Neutrophil (primary cell): ENCODE measurements around the gene LYZL1.

Source experiments
- H3K27ac ChIP-seq: fragments of 200-600 bp; sonication (generic); 2 replicates; pipeline ENCODE4 v1.5.1; 2016; ENCODE audit warnings: mild to moderate bottlenecking, moderate library complexity
- H3K27me3 ChIP-seq: fragments of 200-600 bp; sonication (generic); 2 replicates; pipeline ENCODE4 v1.6.0; 2016; ENCODE audit warnings: mild to moderate bottlenecking
- H3K36me3 ChIP-seq: fragments of 200-600 bp; sonication (generic); 2 replicates; pipeline ENCODE4 v1.5.1; 2017
- H3K4me1 ChIP-seq, 2 experiments: fragments of 200-600 bp in 1 of 2; sonication (generic) in 1 of 2; 1 replicate in 1 of 2; 2 replicates in 1 of 2; pipeline versions ENCODE4 v1.5.1 to v1.6.1; 2013 to 2016; ENCODE audit warnings: low read depth in 1 of 2, low read length in 1 of 2, mild to moderate bottlenecking in 1 of 2, moderate library complexity in 1 of 2; ENCODE audit not compliant: control insufficient read depth in 1 of 2, insufficient read depth in 1 of 2
- H3K4me3 ChIP-seq, 2 experiments: fragments of 200-600 bp in 1 of 2; sonication (generic) in 1 of 2; 1 replicate in 1 of 2; 2 replicates in 1 of 2; pipeline ENCODE4 v1.5.1; 2013 to 2016; ENCODE audit warnings: low read depth in 1 of 2, low read length in 1 of 2, mild to moderate bottlenecking in 1 of 2, moderate library complexity in 1 of 2
- H3K9me3 ChIP-seq: fragments of 200-600 bp; sonication (generic); 2 replicates; pipeline ENCODE4 v1.5.1; 2016
- CTCF ChIP-seq: fragments of 200-600 bp; sonication (generic); IDR thresholded peaks from 2 replicates; pipeline ENCODE4 v1.5.1; 2016; ENCODE audit warnings: antibody characterized with exemption

LYZL1 gene

GRCh38 chr10:29252811-29253689 is 35.8 kb upstream of the LYZL1 start:
- Histone ChIP-seq H3K27ac (no peak overlapping the region), H3K36me3 (no peaks in the 10 kb centered on the region), H3K27me3 (no peaks in the 10 kb centered on the region), H3K4me1 (peaks cover 20 to 22% of the 10 kb centered on the region in 2 experiments), H3K9me3 (no peaks in the 10 kb centered on the region), H3K4me3 (no peak overlapping the region)
- TF ChIP-seq CTCF, result no peak

GRCh38 chr10:29253690-29254029 is 35.2 kb upstream of the LYZL1 start:
- peaks cover 20 to 22% of the 10 kb centered on the region in 2 experiments for H3K4me1 ChIP-seq
- H3K4me3 ChIP-seq, result no peak overlapping the region
- no peaks in the 10 kb centered on the region for H3K27me3 ChIP-seq

GRCh38 chr10:29254123-29255046 is 34.5 kb upstream of the LYZL1 start:
- Histone ChIP-seq H3K36me3 (no peaks in the 10 kb centered on the region), H3K27me3 (no peaks in the 10 kb centered on the region), H3K9me3 (no peaks in the 10 kb centered on the region), H3K4me1 (peaks cover 20 to 22% of the 10 kb centered on the region in 2 experiments), H3K27ac (no peak overlapping the region), H3K4me3 (no peak overlapping the region)
- TF ChIP-seq CTCF, result no peak

More at GRCh38 chr10:29253690-29254029, 35.2 kb upstream of the LYZL1 start:
- Histone ChIP-seq H3K36me3 (no peaks in the 10 kb centered on the region), H3K27ac (no peak overlapping the region), H3K9me3 (no peaks in the 10 kb centered on the region)
- TF ChIP-seq CTCF, result no peak

- no peak overlapping the region for H3K4me3 ChIP-seq
- H3K9me3 ChIP-seq, result no peaks in the 10 kb centered on the region
- no peak for TF ChIP-seq CTCF
- no peaks in the 10 kb centered on the region for H3K27me3 ChIP-seq
- no peaks in the 10 kb centered on the region for H3K36me3 ChIP-seq
- H3K27ac ChIP-seq, result no peak overlapping the region
- H3K4me1 ChIP-seq, result peaks cover 20 to 22% of the 10 kb centered on the region in 2 experiments
Observed at GRCh38 chr10:29255104-29255503, 33.8 kb upstream of the LYZL1 start.

- H3K4me1 ChIP-seq, result peaks cover 20 to 22% of the 10 kb centered on the region in 2 experiments
- H3K27ac ChIP-seq, result no peak overlapping the region
- no peaks in the 10 kb centered on the region for H3K27me3 ChIP-seq
- no peaks in the 10 kb centered on the region for H3K36me3 ChIP-seq
- no peak overlapping the region for H3K4me3 ChIP-seq
- H3K9me3 ChIP-seq, result no peaks in the 10 kb centered on the region
- TF ChIP-seq CTCF, result no peak
Observed at GRCh38 chr10:29256019-29256418, 32.9 kb upstream of the LYZL1 start.
